HepG2 (cell line): Measurements from ENCODE around the gene AHNAK. TPM values are rescaled to one million over a fixed set of nuclear protein-coding genes. Genes with fewer than 3 reads are reported as not detected.

Experiments used
- ATAC-seq: fragments of 200-7000 bp; cut with Tn5 transposase; 3 replicates; pipeline ENCODE4 v1.9.1; 2020; ENCODE audit warnings: mild to moderate bottlenecking, moderate library complexity
- BruUV-seq: library from RNA; stranded (reverse); fragments of 400-500 nt; replicated peaks from 2 replicates; lab custom pipeline; 2021; lab: Mats Ljungman, UMichigan
- CTCF ChIA-PET: fragments of 300-600 bp; formaldehyde crosslinking; extraction: SDS; loops from one replicate; lab custom pipeline; 2021; ENCODE audit warnings: low total read pairs, inconsistent platforms, low intra/inter-chr PET ratio; lab: Yijun Ruan, JAX
- POLR2A ChIA-PET: fragments of 350-600 bp; sonication (Branson Sonifier 250); formaldehyde crosslinking; loops from one replicate; lab custom pipeline; 2020; ENCODE audit warnings: antibody characterized with exemption, inconsistent platforms; lab: Yijun Ruan, JAX
- DNase-seq: peaks from one replicate; pipeline ENCODE4 v3.0.0-alpha.2; 2015; ENCODE audit warnings: low spot score
- FAIRE-seq: peaks from 3 replicates; lab custom pipeline; 2011; peaks lifted over from hg19 to GRCh38; lab: Jason Lieb, UNC
- H2AFZ ChIP-seq: one replicate; pipeline ENCODE4 v1.6.1; 2011; ENCODE audit warnings: low read length, inconsistent platforms
- H3K27ac ChIP-seq: fragments of 300-600 bp; 3 replicates; pipeline ENCODE4 v1.8.0; 2011; ENCODE audit warnings: mixed run types, mild to moderate bottlenecking, mixed read lengths, low read length, inconsistent platforms; ENCODE audit not compliant: insufficient read depth; ENCODE audit errors: extremely low read length
- H3K27me3 ChIP-seq, 2 experiments: fragments of 200-600 bp in 1 of 2; 2 replicates in 1 of 2; 3 replicates in 1 of 2; pipeline versions ENCODE4 v1.6.0 to v1.8.0; 2011; ENCODE audit warnings: low read length in 2 of 2, mild to moderate bottlenecking in 2 of 2, moderate library complexity in 2 of 2, inconsistent platforms in 1 of 2; ENCODE audit not compliant: insufficient read depth in 2 of 2, control insufficient read depth in 1 of 2
- H3K36me3 ChIP-seq, 2 experiments: fragments of 200-600 bp in 1 of 2; replicated peaks in 1 of 2; 2 replicates in 1 of 2; 3 replicates in 1 of 2; pipeline versions ENCODE4 v1.5.1 to v1.8.0; 2011; ENCODE audit warnings: low read length in 2 of 2, inconsistent platforms in 1 of 2; ENCODE audit not compliant: insufficient read depth in 2 of 2, control insufficient read depth in 1 of 2
- H3K4me1 ChIP-seq: 2 replicates; pipeline ENCODE4 v1.5.1; 2012; ENCODE audit warnings: low read length, inconsistent platforms; ENCODE audit not compliant: insufficient read depth
- H3K4me2 ChIP-seq: 2 replicates; pipeline ENCODE4 v1.6.0; 2011; ENCODE audit warnings: low read depth, low read length, inconsistent platforms
- H3K4me3 ChIP-seq, 3 experiments: fragments of 200-600 bp in 1 of 3; sonication (generic), shearing (Covaris generic) in 1 of 3; replicated peaks in 1 of 3; 2 replicates each; pipeline ENCODE4 v1.5.1; 2011 to 2016; ENCODE audit warnings: low read length in 3 of 3, inconsistent platforms in 2 of 3, low read depth in 2 of 3, mild to moderate bottlenecking in 2 of 3, control low read depth in 1 of 3, mixed read lengths in 1 of 3; ENCODE audit not compliant: insufficient read depth in 1 of 3
- H3K79me2 ChIP-seq: one replicate; pipeline ENCODE4 v1.6.1; 2011; ENCODE audit warnings: low read length, inconsistent platforms; ENCODE audit not compliant: insufficient read depth
- H3K9ac ChIP-seq: 2 replicates; pipeline ENCODE4 v1.6.0; 2011; ENCODE audit warnings: mild to moderate bottlenecking, low read depth, low read length, inconsistent platforms; ENCODE audit not compliant: insufficient read depth
- H3K9me3 ChIP-seq: 2 replicates; pipeline ENCODE4 v1.5.1; 2012; ENCODE audit warnings: mild to moderate bottlenecking, low read length
- H4K20me1 ChIP-seq: 2 replicates; pipeline ENCODE4 v1.6.0; 2011; ENCODE audit warnings: inconsistent platforms, mild to moderate bottlenecking, low read length, moderate library complexity; ENCODE audit not compliant: insufficient read depth
- EHMT2 ChIP-seq: fragments of 200-600 bp; sonication (generic); IDR thresholded peaks from 2 replicates; pipeline ENCODE4 v1.7.0; 2017; ENCODE audit warnings: antibody characterized with exemption, low read depth, low read length, borderline replicate concordance
- MYC ChIP-seq: sonication (generic); formaldehyde crosslinking; IDR thresholded peaks from 2 replicates; pipeline ENCODE4 v1.9.0; 2021; ENCODE audit warnings: missing genetic modification reagents, borderline replicate concordance
- RCOR2 ChIP-seq: IDR thresholded peaks from 2 replicates; pipeline ENCODE4 v1.6.1; 2016; ENCODE audit warnings: missing biosample characterization, missing genetic modification reagents
- RFX3 ChIP-seq: IDR thresholded peaks from 2 replicates; pipeline ENCODE4 v1.6.1; 2016; ENCODE audit warnings: missing biosample characterization, missing genetic modification reagents
- SOX13 ChIP-seq, 3 experiments: fragments of 450-650 bp in 1 of 3; sonication (generic) in 1 of 3; formaldehyde crosslinking in 1 of 3; IDR thresholded peaks in 2 of 3; conservative IDR thresholded peaks in 1 of 3; 2 replicates each; pipeline versions ENCODE4 v1.5.0 to v1.6.1; 2016 to 2020; ENCODE audit warnings: antibody characterized with exemption in 1 of 3, mild to moderate bottlenecking in 1 of 3, missing compliant biosample characterization in 1 of 3, missing genetic modification reagents in 1 of 3, moderate library complexity in 1 of 3
- TBP ChIP-seq: sonication (generic); formaldehyde crosslinking; IDR thresholded peaks from 2 replicates; pipeline ENCODE4 v1.5.0; 2020; ENCODE audit warnings: missing genetic modification reagents
- YY1 ChIP-seq: IDR thresholded peaks from 2 replicates; pipeline ENCODE4 v1.6.1; 2011; ENCODE audit warnings: low read length, low read depth, moderate library complexity, mild to moderate bottlenecking; ENCODE audit not compliant: insufficient read depth, insufficient replicate concordance
- ZEB1 ChIP-seq: IDR thresholded peaks from 2 replicates; pipeline ENCODE4 v1.6.1; 2012; ENCODE audit warnings: mild to moderate bottlenecking, low read depth, inconsistent platforms; ENCODE audit not compliant: insufficient replicate concordance
- ZFP90 ChIP-seq: sonication (generic); formaldehyde crosslinking; IDR thresholded peaks from 2 replicates; pipeline ENCODE4 v1.8.0; 2022; ENCODE audit warnings: missing genetic modification reagents, mild to moderate bottlenecking, inconsistent platforms, borderline replicate concordance
- ZNF558 ChIP-seq: sonication (generic); formaldehyde crosslinking; IDR thresholded peaks from 2 replicates; pipeline ENCODE4 v1.9.0; 2022; ENCODE audit warnings: mild to moderate bottlenecking, missing genetic modification reagents, borderline replicate concordance
- ZNF605 ChIP-seq: sonication (generic); formaldehyde crosslinking; IDR thresholded peaks from 2 replicates; pipeline ENCODE4 v1.8.0; 2022; ENCODE audit warnings: mild to moderate bottlenecking, missing genetic modification reagents
- WGBS: methylation state at CpG from one replicate; pipeline ENCODE4 v1.1.6; 2017; ENCODE audit warnings: low lambda C conversion rate; 5-methylcytosine and 5-hydroxymethylcytosine counted together
- in situ Hi-C: cut with HindIII; loops from 2 replicates; pipeline ENCODE4 v1.10.0; 2017; ENCODE audit warnings: low pct_unique_long_range_greater_than_20kb; ENCODE audit not compliant: extremely low pct_ligation_motif_present
- intact Hi-C: fragments of 100-400 bp; cut with micrococcal nuclease; formaldehyde crosslinking; loops from one replicate; pipeline ENCODE4 v1.10.0; 2022; ENCODE audit not compliant: unreplicated experiment
- polyA plus RNA-seq, 8 experiments: library from polyadenylated mRNA; depleted of rRNA in 3 of 8; stranded (reverse) in 7 of 8; unstranded in 1 of 8; fragments of >200 nt; fragmentation: Illumina TruSeq in 4 of 8; extraction: Trizol in 4 of 8; gene quantifications; 2 replicates each; pipeline versions ENCODE4 v1.2.1 to v1.2.3, GENCODE V29; 2011 to 2016; ENCODE audit warnings: low read depth in 4 of 8, missing spikeins in 1 of 8, mixed read lengths in 1 of 8; ENCODE audit not compliant: insufficient read depth in 1 of 8
- total RNA-seq, 5 experiments: library from RNA; depleted of rRNA; stranded (reverse); fragments of >200 nt; fragmentation: Illumina TruSeq; extraction: Trizol; gene quantifications; 2 replicates each; pipeline ENCODE4 v1.2.3, GENCODE V29; 2016; ENCODE audit warnings: low read depth in 1 of 5
- TF ChIP-seq, protein P1 (sequence below): sonication (generic); formaldehyde crosslinking; IDR thresholded peaks from 2 replicates; pipeline ENCODE4 v1.4.0; 2020; ENCODE audit warnings: missing genetic modification reagents
- TF ChIP-seq, protein P2 (sequence below): sonication (generic); formaldehyde crosslinking; IDR thresholded peaks from 2 replicates; pipeline ENCODE4 v1.5.1; 2020; ENCODE audit warnings: mild to moderate bottlenecking, missing genetic modification reagents, borderline replicate concordance

Gene AHNAK
- total and polyA plus RNA-seq, 2 of the 13 experiments (the other 11 are each of a cell fraction or from before 2014, with no cell fraction given) = 23.4 to 25.0 TPM

DNA sequence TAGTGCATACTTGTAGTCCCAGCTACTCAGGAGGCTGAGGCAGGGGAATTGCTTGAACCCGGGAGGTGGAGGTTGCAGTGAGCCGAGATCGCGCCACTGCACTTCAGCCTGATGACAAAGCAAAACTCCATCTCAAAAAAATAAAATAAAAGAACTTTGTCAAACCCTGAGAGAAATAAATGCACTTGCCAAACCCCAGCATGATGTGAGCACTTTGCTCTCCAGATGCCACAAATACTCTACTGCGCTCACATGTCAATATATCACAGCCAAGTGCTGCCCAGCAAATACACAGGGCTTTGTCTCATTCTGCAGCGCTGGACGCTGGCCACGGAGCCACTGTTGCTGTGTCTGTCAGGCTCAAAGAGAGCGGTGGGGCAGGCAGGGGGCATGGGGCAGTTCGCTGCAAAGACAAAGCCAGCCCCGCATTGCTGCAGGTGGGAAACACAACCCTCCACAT, 45.1 kb downstream of the AHNAK start:
- intact Hi-C loops (loop anchor here (2.0 kb wide), 1 partner anchor 41 kb away; no protein-coding TSS in a partner anchor), in situ Hi-C loops (no loop called here)
- CTCF ChIA-PET = no interaction called here
- Histone ChIP-seq H2AFZ (no peak overlapping the region), H3K9me3 (no peaks in the 10 kb centered on the region), H3K27me3 (peaks cover 5 to 22% of the 10 kb centered on the region in 2 experiments; a peak in 4 of 5 replicates), H3K4me3 (peak overlapping the region; percentile 4 to 66 (median 50)), H4K20me1 (no peaks in the 10 kb centered on the region), H3K4me1 (peaks cover 98% of the 10 kb centered on the region), H3K4me2 (peak overlapping the region; percentile 86), H3K79me2 (no peaks in the 10 kb centered on the region), H3K36me3 (no peaks in the 10 kb centered on the region), H3K9ac (peak overlapping the region; percentile 55), H3K27ac (peak overlapping the region; percentile 2)
- DNase-seq (peak; percentile 72), FAIRE-seq (peak; percentile 12), ATAC-seq (peak; percentile 75)
- WGBS = 4% methylated on average over 11 of the region's 11 CpGs
- no TSS peak for BruUV-seq
- POLR2A ChIA-PET = no interaction called here
- TF ChIP-seq, protein P1, sequence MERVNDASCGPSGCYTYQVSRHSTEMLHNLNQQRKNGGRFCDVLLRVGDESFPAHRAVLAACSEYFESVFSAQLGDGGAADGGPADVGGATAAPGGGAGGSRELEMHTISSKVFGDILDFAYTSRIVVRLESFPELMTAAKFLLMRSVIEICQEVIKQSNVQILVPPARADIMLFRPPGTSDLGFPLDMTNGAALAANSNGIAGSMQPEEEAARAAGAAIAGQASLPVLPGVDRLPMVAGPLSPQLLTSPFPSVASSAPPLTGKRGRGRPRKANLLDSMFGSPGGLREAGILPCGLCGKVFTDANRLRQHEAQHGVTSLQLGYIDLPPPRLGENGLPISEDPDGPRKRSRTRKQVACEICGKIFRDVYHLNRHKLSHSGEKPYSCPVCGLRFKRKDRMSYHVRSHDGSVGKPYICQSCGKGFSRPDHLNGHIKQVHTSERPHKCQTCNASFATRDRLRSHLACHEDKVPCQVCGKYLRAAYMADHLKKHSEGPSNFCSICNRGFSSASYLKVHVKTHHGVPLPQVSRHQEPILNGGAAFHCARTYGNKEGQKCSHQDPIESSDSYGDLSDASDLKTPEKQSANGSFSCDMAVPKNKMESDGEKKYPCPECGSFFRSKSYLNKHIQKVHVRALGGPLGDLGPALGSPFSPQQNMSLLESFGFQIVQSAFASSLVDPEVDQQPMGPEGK (CRISPR knock-in tag) = peak; percentile 28; the same call in 1 of the 2 replicates
- no peak for TF ChIP-seq SOX13 (IDR thresholded peaks at IDR 0.05)
- peak in 1 of 2 experiments; percentile 58; a peak in 1 of 4 replicates for TF ChIP-seq SOX13 (CRISPR knock-in tag; conservative IDR thresholded peaks at IDR 0.05 in 1 of 2, IDR thresholded peaks at IDR 0.05 in 1 of 2)
- no peak for TF ChIP-seq EHMT2
- no peak for TF ChIP-seq ZNF605 (CRISPR knock-in tag)
- TF ChIP-seq, protein P2, sequence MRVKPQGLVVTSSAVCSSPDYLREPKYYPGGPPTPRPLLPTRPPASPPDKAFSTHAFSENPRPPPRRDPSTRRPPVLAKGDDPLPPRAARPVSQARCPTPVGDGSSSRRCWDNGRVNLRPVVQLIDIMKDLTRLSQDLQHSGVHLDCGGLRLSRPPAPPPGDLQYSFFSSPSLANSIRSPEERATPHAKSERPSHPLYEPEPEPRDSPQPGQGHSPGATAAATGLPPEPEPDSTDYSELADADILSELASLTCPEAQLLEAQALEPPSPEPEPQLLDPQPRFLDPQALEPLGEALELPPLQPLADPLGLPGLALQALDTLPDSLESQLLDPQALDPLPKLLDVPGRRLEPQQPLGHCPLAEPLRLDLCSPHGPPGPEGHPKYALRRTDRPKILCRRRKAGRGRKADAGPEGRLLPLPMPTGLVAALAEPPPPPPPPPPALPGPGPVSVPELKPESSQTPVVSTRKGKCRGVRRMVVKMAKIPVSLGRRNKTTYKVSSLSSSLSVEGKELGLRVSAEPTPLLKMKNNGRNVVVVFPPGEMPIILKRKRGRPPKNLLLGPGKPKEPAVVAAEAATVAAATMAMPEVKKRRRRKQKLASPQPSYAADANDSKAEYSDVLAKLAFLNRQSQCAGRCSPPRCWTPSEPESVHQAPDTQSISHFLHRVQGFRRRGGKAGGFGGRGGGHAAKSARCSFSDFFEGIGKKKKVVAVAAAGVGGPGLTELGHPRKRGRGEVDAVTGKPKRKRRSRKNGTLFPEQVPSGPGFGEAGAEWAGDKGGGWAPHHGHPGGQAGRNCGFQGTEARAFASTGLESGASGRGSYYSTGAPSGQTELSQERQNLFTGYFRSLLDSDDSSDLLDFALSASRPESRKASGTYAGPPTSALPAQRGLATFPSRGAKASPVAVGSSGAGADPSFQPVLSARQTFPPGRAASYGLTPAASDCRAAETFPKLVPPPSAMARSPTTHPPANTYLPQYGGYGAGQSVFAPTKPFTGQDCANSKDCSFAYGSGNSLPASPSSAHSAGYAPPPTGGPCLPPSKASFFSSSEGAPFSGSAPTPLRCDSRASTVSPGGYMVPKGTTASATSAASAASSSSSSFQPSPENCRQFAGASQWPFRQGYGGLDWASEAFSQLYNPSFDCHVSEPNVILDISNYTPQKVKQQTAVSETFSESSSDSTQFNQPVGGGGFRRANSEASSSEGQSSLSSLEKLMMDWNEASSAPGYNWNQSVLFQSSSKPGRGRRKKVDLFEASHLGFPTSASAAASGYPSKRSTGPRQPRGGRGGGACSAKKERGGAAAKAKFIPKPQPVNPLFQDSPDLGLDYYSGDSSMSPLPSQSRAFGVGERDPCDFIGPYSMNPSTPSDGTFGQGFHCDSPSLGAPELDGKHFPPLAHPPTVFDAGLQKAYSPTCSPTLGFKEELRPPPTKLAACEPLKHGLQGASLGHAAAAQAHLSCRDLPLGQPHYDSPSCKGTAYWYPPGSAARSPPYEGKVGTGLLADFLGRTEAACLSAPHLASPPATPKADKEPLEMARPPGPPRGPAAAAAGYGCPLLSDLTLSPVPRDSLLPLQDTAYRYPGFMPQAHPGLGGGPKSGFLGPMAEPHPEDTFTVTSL (CRISPR knock-in tag) = 0 out of 2 replicates have a peak, but pooled peaks have one; percentile 44
- TF ChIP-seq YY1 = no peak
- TF ChIP-seq MYC (CRISPR knock-in tag) = no peak
- no peak for TF ChIP-seq TBP (CRISPR knock-in tag)
- no peak for TF ChIP-seq RCOR2
- TF ChIP-seq ZFP90 = no peak
- no peak for TF ChIP-seq ZNF558 (CRISPR knock-in tag)
- no peak for TF ChIP-seq RFX3 (CRISPR knock-in tag)
- no peak for TF ChIP-seq ZEB1
